ENCODE data around the gene MIEF2.
"Not testable (repeated sequence)": the region's sequence is repeated elsewhere in the genome, so short reads cannot be mapped to it uniquely, and the experiment has no call there.

The MIEF2 gene

DNA sequence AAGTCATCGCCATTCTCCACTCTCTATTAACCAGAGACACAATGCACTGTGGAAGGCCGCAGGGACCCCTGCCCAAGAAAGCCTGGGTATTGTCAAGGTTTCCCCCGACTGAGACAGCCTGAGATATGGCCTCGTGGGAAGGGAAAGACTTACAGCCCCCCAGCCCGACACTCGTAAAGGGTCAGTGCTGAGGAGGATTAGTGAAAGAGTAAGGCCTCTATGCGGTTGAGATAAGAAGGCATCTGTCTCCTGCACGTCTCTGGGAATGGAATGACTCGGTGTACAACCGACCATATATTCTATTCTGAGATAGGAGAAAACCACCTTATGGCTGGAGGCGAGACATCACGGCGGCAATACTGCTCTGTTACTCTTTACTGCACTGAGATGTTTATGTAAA, 42.7 kb downstream of the MIEF2 start:
- not testable (repeated sequence) for DNase-seq

DNA sequence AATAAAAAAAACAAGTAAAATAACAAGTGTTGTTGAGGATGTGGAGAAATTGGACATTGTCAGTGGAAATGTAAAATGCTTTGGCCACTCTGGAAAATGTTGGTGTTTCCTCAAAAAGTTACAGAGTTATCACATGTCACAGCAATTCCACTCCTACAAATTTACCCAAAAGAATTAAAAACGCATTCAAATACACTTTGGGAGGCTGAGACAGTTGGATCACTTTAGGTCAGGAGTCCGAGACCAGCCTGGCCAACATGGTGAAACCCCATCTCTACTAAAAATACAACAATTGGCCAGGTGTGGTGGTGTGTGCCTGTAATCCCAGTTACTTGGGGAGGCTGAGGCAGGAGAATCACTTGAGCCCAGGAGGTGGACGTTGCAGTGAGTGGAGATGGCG, 48.7 kb downstream of the MIEF2 start:
- DNase-seq, result no peak

DNA sequence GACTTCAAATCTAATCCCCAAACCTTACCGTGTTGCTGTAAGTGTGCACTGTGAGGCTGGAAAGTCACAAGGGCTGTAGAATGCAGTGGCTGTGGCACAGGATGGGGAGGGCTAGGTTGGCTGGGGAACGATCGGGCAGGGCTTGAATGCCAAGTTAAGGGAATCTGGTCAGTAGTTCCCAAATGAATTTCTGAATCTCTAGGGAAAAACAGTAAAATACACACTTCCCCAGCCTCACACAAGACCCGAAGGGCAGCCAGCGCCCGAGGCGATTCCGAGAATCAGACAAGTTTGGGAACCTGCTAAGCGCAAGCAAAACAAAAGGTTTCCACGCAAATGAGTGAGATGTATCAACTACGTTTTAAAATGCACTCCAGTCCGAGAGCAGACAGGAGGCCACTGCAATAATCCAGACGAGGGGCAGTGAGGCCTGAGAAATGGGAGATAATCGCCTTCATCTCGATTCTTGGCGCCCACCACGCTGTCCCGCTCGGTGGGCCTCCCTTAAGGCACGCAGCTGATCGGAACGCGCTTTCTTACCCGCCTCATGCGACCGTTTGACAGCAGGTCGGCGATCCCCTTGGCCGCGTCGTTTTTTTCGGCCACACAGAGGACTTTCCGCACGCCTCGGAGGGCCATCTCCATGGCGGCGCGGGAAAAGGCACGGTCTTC, 53.7 kb downstream of the MIEF2 start:
- DNase-seq, result no peak

GRCh38 chr17:18314731-18315561, 54.5 kb downstream of the MIEF2 start, which contains the start of the genes SMCR8 and TOP3A:
TSS of gene SMCR8 (plus strand) at chr17:18315293. CDS start at chr17:18315790, 497 bp downstream.
TSS of gene TOP3A (minus strand) at chr17:18314994. CDS start at chr17:18314778, 216 bp downstream.
- peak; percentile 98 for DNase-seq

- no peak for DNase-seq
Observed at GRCh38 chr17:18315562-18315922, 55.1 kb downstream of the MIEF2 start.

DNA sequence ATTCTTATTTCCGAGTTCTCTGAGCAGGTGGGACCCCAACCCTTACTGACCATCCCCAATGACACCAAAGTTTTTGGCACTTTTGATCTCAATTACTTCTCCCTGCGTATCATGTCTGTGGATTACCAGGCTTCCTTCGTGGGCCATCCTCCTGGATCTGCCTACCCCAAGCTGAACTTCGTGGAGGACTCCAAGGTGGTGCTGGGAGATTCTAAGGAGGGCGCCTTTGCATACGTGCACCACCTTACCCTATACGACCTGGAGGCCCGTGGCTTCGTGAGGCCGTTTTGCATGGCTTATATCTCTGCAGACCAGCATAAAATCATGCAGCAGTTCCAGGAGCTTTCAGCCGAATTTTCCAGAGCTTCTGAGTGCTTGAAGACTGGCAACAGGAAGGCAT, 55.5 kb downstream of the MIEF2 start:
- DNase-seq, result no peak
